Measurements from ENCODE around the gene MTMR4.

DNA sequence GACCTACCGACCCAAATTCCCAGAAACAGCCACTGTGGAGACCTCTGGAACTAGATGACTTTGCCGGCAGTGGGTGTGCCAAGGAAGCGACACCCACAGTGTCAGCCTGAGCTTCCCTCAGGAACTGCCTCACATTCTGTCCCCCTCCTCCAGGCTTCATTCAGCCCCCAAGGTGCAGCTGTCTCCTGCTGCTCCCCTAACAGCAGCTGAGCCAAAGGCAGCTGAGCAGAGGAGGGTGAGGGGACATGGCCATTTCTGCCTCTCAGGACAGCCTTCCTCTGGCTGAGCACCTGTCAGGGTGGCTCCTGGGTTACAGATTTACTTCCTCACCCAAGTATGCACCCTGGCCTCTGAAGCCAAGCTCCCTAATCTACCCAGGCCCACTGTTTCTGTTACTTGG, 22.1 kb upstream of the MTMR4 start:
- no peak for TF ChIP-seq GLIS3 (CRISPR knock-in tag; IDR thresholded peaks at IDR 0.05)
- TF ChIP-seq, protein P1, sequence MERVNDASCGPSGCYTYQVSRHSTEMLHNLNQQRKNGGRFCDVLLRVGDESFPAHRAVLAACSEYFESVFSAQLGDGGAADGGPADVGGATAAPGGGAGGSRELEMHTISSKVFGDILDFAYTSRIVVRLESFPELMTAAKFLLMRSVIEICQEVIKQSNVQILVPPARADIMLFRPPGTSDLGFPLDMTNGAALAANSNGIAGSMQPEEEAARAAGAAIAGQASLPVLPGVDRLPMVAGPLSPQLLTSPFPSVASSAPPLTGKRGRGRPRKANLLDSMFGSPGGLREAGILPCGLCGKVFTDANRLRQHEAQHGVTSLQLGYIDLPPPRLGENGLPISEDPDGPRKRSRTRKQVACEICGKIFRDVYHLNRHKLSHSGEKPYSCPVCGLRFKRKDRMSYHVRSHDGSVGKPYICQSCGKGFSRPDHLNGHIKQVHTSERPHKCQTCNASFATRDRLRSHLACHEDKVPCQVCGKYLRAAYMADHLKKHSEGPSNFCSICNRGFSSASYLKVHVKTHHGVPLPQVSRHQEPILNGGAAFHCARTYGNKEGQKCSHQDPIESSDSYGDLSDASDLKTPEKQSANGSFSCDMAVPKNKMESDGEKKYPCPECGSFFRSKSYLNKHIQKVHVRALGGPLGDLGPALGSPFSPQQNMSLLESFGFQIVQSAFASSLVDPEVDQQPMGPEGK (CRISPR knock-in tag; IDR thresholded peaks at IDR 0.05; ENCODE audit: borderline replicate concordance): no peak
- TF ChIP-seq ZNF70 (CRISPR knock-in tag; IDR thresholded peaks at IDR 0.05): no peak
- TF ChIP-seq, protein P2, sequence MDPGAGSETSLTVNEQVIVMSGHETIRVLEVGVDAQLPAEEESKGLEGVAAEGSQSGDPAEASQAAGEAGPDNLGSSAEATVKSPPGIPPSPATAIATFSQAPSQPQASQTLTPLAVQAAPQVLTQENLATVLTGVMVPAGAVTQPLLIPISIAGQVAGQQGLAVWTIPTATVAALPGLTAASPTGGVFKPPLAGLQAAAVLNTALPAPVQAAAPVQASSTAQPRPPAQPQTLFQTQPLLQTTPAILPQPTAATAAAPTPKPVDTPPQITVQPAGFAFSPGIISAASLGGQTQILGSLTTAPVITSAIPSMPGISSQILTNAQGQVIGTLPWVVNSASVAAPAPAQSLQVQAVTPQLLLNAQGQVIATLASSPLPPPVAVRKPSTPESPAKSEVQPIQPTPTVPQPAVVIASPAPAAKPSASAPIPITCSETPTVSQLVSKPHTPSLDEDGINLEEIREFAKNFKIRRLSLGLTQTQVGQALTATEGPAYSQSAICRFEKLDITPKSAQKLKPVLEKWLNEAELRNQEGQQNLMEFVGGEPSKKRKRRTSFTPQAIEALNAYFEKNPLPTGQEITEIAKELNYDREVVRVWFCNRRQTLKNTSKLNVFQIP (CRISPR knock-in tag; IDR thresholded peaks at IDR 0.05; ENCODE audit: borderline replicate concordance, low read depth): no peak
- no peak for TF ChIP-seq ARNTL (CRISPR knock-in tag; IDR thresholded peaks at IDR 0.05; ENCODE audit: borderline replicate concordance, low read depth)
- TF ChIP-seq ZFP3 (CRISPR knock-in tag; IDR thresholded peaks at IDR 0.05): no peak
